GM18505 (cell line): ENCODE measurements around the gene COQ10B.
"Not testable (repeated sequence)": the region's sequence is repeated elsewhere in the genome, so short reads cannot be mapped to it uniquely, and the experiment has no call there.

Source experiments
- ATAC-seq: cut with Tn5 transposase; IDR thresholded peaks from one replicate; pipeline ENCODE4 v1.9.1; 2021; ENCODE audit not compliant: unreplicated experiment
- POLR2A ChIP-seq: IDR thresholded peaks from 4 replicates; pipeline ENCODE4 v1.6.1; 2011; ENCODE audit warnings: borderline replicate concordance; ENCODE audit not compliant: insufficient read depth, insufficient read length; ENCODE audit errors: extremely low read depth

The COQ10B gene

DNA sequence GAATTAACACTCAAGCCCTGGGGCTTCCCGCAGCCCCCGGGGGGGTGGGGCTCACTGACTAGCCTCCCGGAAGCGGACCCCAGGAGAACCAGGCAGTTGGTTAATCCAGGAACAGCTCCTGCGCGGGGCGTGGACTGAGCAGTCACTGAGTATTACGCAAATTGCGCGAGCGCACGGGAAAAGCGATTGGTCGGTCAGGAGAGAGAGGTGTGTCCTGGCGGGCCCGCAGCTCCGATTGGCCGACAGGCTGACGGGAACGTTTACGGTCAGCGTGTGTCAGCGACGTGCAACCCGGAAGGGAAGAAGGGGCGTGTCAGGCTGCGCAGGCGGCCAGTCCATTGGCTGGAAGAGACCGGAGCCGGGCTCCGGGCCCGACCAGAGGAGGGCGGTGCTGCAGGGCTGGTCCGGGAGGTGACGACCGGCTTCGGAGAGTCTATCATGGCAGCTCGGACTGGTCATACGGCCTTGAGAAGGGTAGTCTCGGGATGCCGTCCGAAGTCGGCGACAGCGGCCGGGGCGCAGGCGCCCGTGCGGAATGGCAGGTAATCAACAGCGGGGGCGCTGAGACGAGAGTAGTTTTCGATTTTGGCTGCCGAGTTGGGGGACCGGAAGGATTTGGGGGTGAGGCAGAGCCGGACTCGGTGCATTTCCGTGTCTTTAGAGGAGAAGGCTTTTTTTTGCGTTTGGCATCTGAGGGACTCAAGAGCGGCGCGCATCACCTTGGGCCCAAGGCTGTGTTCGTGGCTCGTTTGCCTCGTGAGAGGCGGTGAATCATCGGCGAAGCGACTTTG is at the start of gene COQ10B:
COQ10B (plus strand) TSS at position 430 of the 791 bp plus-strand sequence; CDS start at position 439, 9 bp downstream.
- TF ChIP-seq POLR2A: peak; percentile 89
- peak; percentile 92 for ATAC-seq

GRCh38 chr2:197405582-197405981 is 47.8 kb upstream of the COQ10B start:
- ATAC-seq: no peak
- TF ChIP-seq POLR2A: no peak

- ATAC-seq: no peak
- no peak for TF ChIP-seq POLR2A
Measured at GRCh38 chr2:197414039-197414438, 39.3 kb upstream of the COQ10B start.

DNA sequence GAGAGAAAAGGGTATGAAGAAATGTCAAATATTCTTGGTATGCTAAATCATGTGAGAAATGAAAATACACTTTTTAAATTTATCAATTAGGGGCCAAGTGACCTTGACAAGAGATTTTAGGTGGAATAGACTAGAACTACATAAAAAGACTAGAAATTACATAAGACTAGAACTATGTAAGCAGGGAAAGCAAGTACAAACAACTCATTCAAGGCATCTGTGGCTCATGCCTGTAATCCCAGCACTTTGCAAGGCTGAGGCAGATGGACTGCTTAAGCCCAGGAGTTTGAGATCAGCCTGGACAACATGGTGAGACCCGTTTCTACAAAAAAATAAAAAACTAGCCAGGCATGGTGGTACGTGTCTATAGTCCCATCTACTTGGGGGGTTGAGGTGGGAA is 38.8 kb upstream of the COQ10B start:
- TF ChIP-seq POLR2A: no peak
- ATAC-seq: no peak

- no peak for ATAC-seq
- TF ChIP-seq POLR2A: no peak
Measured at GRCh38 chr2:197416268-197416667, 37.1 kb upstream of the COQ10B start.

DNA sequence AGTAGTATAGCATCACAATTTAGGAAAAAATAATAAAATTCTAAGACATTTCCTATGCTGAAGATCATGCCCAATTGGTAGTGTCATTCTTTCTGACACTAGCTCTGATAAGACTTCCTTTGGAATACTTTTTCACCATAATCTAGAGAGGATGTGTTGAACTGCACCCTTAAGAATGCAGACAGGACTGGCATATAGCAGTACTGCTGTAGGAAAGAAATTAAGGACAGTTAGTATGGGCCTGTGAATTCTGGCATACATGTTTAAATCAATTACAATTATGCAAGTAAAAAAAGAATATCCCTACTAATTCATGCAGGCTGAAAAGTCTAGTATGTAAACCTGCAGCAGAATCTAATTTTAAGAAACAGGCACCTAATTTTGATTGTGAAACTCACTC is 33.9 kb upstream of the COQ10B start:
- ATAC-seq: no peak
- no peak for TF ChIP-seq POLR2A

DNA sequence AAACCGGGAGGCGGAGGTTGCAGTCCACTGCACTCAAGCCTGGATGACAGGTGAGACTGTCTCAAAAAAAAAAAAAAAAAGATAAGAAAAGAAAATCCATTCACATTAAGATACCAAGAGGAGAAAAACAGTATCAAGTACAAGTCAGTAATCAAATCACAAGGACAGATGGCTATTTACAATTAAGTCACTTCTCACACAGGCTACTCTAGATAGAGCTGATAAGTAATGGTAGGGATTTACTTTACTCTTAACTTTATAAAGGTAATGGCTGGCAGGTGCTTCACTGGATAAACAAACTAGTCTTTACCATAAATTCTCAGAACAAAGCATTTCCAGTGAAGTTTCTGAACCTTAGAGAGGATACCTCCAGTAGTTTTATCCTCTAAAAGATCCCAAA is 30.0 kb upstream of the COQ10B start:
- no peak for ATAC-seq
- TF ChIP-seq POLR2A: no peak

- TF ChIP-seq POLR2A: no peak
- ATAC-seq: no peak
Measured at GRCh38 chr2:197425550-197425949, 27.8 kb upstream of the COQ10B start.

DNA sequence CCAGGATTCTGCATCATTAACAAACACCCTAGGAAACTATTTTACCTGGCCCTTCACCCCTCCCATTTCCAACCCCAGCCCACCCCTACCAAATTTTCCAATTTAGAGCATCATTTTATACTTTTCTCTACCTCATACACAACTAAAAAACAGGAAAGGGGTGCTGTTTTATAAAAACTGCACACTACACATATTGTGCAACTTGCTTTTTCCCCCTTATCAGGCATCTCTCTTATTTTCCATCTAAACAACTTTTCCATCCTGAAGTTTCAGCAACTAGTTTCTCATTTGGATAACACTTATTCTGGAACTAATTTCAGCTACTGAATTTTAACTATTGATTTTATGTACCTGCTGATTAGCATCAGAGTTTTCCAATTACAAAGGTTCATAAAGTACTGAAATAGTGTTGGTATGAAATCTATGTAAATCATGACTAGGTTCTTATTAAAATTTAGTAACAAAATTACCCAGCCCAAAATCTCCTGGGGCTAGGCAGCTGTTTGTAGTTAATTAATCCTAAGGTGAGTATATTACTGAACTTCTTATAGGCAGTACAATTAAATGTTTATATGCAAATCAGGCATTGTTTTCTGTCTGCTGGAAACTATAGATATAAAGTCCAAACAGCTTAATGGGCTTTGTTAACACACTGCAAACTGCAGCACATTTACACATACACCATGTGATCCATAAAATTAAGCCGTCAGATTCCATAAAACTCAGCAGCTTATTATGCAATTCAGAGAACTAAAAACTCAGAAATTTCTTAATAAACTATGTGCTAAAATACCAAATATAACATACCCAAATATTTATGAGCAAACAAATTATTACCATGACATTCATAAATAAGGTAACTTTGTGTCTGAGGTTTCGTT is 26.4 kb upstream of the COQ10B start:
- no peak for TF ChIP-seq POLR2A
- ATAC-seq: no peak

GRCh38 chr2:197427986-197428385 is 25.4 kb upstream of the COQ10B start:
- ATAC-seq: no peak
- TF ChIP-seq POLR2A: no peak

DNA sequence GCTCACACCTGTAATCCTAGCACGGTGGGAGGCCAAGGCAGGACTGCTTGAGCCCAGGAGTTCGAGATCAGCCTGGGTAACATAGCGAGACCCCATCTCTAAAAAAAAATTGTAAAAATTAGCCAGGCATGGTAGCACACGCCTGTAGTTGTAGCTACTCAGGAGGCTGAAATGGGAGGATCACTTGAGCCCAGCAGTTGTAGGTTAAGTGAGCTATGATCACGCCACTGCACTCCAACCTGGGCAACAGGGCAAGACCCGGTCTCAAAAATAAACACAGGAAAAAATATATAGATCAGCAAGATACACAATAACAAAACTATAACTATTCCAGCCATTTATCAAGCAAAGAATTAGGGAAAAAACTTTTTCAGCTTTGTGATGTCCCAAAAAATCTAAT is 21.5 kb upstream of the COQ10B start:
- no peak for ATAC-seq
- no peak for TF ChIP-seq POLR2A

- not testable (repeated sequence) for ATAC-seq
Measured at GRCh38 chr2:197432527-197432926, 20.8 kb upstream of the COQ10B start.

- no peak for TF ChIP-seq POLR2A
- no peak for ATAC-seq
Measured at GRCh38 chr2:197433780-197434438, 19.4 kb upstream of the COQ10B start.

GRCh38 chr2:197434541-197435513 is 18.5 kb upstream of the COQ10B start, which contains the start of gene SF3B1:
SF3B1 (minus strand) TSS chr2:197435028; CDS start chr2:197434999, 29 bp downstream.
- TF ChIP-seq POLR2A: peak; percentile 96
- peak; percentile 96 for ATAC-seq
